IMR-90 (cell line): ENCODE results near the gene DDX41. TPM values are rescaled to one million over a fixed set of nuclear protein-coding genes. Genes with fewer than 3 reads are reported as not detected.

Experiments used
- ATAC-seq: fragments of 200-7000 bp; cut with Tn5 transposase; 2 replicates; pipeline ENCODE4 v1.9.1; 2020; ENCODE audit warnings: low read depth, mild to moderate bottlenecking, moderate library complexity
- BruUV-seq: library from RNA; stranded (reverse); fragments of 400-500 nt; replicated peaks from 2 replicates; lab custom pipeline; 2021; lab: Mats Ljungman, UMichigan
- CTCF ChIA-PET: fragments of 300-600 bp; formaldehyde crosslinking; extraction: SDS; loops from one replicate; lab custom pipeline; 2021; ENCODE audit warnings: antibody characterized with exemption; lab: Yijun Ruan, JAX
- POLR2A ChIA-PET: fragments of 300-600 bp; sonication (Branson Sonifier 250); formaldehyde crosslinking; loops from one replicate; lab custom pipeline; 2022; ENCODE audit warnings: antibody characterized with exemption; ENCODE audit not compliant: unreplicated experiment; lab: Charles Lee
- DNase-seq: peaks from one replicate; pipeline ENCODE4 v3.0.0; 2013
- H2AFZ ChIP-seq: replicated peaks from 2 replicates; pipeline ENCODE3; 2013; ENCODE audit warnings: low read length, mild to moderate bottlenecking; ENCODE audit not compliant: poor library complexity
- H2AK5ac ChIP-seq: 2 replicates; pipeline ENCODE4 v1.6.1; 2013; ENCODE audit warnings: low read depth, low read length, inconsistent platforms
- H2AK9ac ChIP-seq: replicated peaks from 2 replicates; pipeline ENCODE3; 2013; ENCODE audit warnings: mild to moderate bottlenecking, low read depth, low read length, moderate library complexity; ENCODE audit not compliant: poor library complexity
- H2BK120ac ChIP-seq: 2 replicates; pipeline ENCODE4 v1.6.1; 2013; ENCODE audit warnings: low read depth, low read length, inconsistent platforms
- H2BK15ac ChIP-seq: 3 replicates; pipeline ENCODE4 v1.6.1; 2013; ENCODE audit warnings: low read depth, low read length, inconsistent platforms
- H2BK20ac ChIP-seq: 2 replicates; pipeline ENCODE4 v1.6.1; 2013; ENCODE audit warnings: low read depth, mild to moderate bottlenecking, inconsistent platforms, low read length, moderate library complexity
- H2BK5ac ChIP-seq: 2 replicates; pipeline ENCODE4 v1.6.1; 2013; ENCODE audit warnings: mild to moderate bottlenecking, low read depth, low read length, inconsistent platforms; ENCODE audit not compliant: poor library complexity, severe bottlenecking
- H3K14ac ChIP-seq: replicated peaks from 2 replicates; pipeline ENCODE4 v1.6.1; 2013; ENCODE audit warnings: low read depth, low read length, inconsistent platforms
- H3K18ac ChIP-seq: 2 replicates; pipeline ENCODE4 v1.6.1; 2013; ENCODE audit warnings: low read depth, low read length, control low read depth
- H3K23ac ChIP-seq: 2 replicates; pipeline ENCODE4 v1.6.1; 2013; ENCODE audit warnings: low read depth, low read length, inconsistent platforms
- H3K27ac ChIP-seq: 2 replicates; pipeline ENCODE4 v1.5.1; 2013; ENCODE audit warnings: mild to moderate bottlenecking, control low read depth, low read length; ENCODE audit not compliant: insufficient read depth
- H3K27me3 ChIP-seq: 2 replicates; pipeline ENCODE4 v1.6.1; 2013; ENCODE audit warnings: low read length; ENCODE audit not compliant: control insufficient read depth, insufficient read depth
- H3K36me3 ChIP-seq: 2 replicates; pipeline ENCODE4 v1.6.1; 2013; ENCODE audit warnings: low read length, mixed read lengths; ENCODE audit not compliant: control insufficient read depth, insufficient read depth
- H3K4ac ChIP-seq: 2 replicates; pipeline ENCODE4 v1.6.1; 2013; ENCODE audit warnings: low read depth, low read length, inconsistent platforms
- H3K4me1 ChIP-seq: 2 replicates; pipeline ENCODE4 v1.6.1; 2013; ENCODE audit warnings: low read length, mixed read lengths; ENCODE audit not compliant: control insufficient read depth, insufficient read depth
- H3K4me2 ChIP-seq: 2 replicates; pipeline ENCODE4 v1.6.1; 2013; ENCODE audit warnings: low read depth, mild to moderate bottlenecking, control low read depth, low read length, moderate library complexity
- H3K4me3 ChIP-seq: 2 replicates; pipeline ENCODE4 v1.5.1; 2013; ENCODE audit warnings: low read depth, mild to moderate bottlenecking, control low read depth, low read length, moderate library complexity; ENCODE audit not compliant: insufficient read depth
- H3K56ac ChIP-seq: 2 replicates; pipeline ENCODE4 v1.6.1; 2013; ENCODE audit warnings: low read length, inconsistent platforms; ENCODE audit not compliant: insufficient read depth; ENCODE audit errors: extremely low read depth
- H3K79me1 ChIP-seq, 2 experiments: 2 replicates each; pipeline ENCODE4 v1.6.1; 2013; ENCODE audit warnings: low read length in 2 of 2, inconsistent platforms in 1 of 2, low read depth in 1 of 2
- H3K9ac ChIP-seq: 2 replicates; pipeline ENCODE4 v1.6.1; 2013; ENCODE audit warnings: low read depth, low read length, control low read depth
- H3K9me1 ChIP-seq: 2 replicates; pipeline ENCODE4 v1.6.1; 2013; ENCODE audit warnings: low read length, inconsistent platforms; ENCODE audit not compliant: insufficient read depth
- H3K9me3 ChIP-seq: 2 replicates; pipeline ENCODE4 v1.6.1; 2013; ENCODE audit warnings: low read length; ENCODE audit not compliant: control insufficient read depth, insufficient read depth
- H4K20me1 ChIP-seq: 2 replicates; pipeline ENCODE4 v1.6.1; 2013; ENCODE audit warnings: low read length, inconsistent platforms; ENCODE audit not compliant: insufficient read depth
- H4K5ac ChIP-seq: 2 replicates; pipeline ENCODE4 v1.6.1; 2013; ENCODE audit warnings: mild to moderate bottlenecking, low read depth, low read length, control low read depth
- H4K8ac ChIP-seq, 2 experiments: 2 replicates each; pipeline ENCODE4 v1.6.1; 2013; ENCODE audit warnings: low read depth in 2 of 2, low read length in 2 of 2, control low read depth in 1 of 2, inconsistent platforms in 1 of 2
- H4K91ac ChIP-seq: 2 replicates; pipeline ENCODE4 v1.6.1; 2013; ENCODE audit warnings: low read depth, low read length, inconsistent platforms; ENCODE audit not compliant: insufficient read depth
- BHLHE40 ChIP-seq: fragments of 150-350 bp; IDR thresholded peaks from 2 replicates; pipeline ENCODE4 v1.6.1; 2016; ENCODE audit warnings: mild to moderate bottlenecking, low read depth, low read length
- FOS ChIP-seq: fragments of 150-350 bp; IDR thresholded peaks from 2 replicates; pipeline ENCODE4 v1.6.1; 2016; ENCODE audit warnings: low read depth, low read length
- MAFK ChIP-seq: IDR thresholded peaks from 2 replicates; pipeline ENCODE4 v1.6.1; 2012; ENCODE audit warnings: low read depth, low read length, improper control_type of control experiment
- NFE2L2 ChIP-seq: fragments of 150-350 bp; IDR thresholded peaks from 2 replicates; pipeline ENCODE4 v1.6.1; 2016; ENCODE audit warnings: low read depth, mild to moderate bottlenecking, low read length
- POLR2A ChIP-seq: IDR thresholded peaks from 2 replicates; pipeline ENCODE4 v1.6.1; 2012; ENCODE audit warnings: mild to moderate bottlenecking, low read depth, low read length
- WGBS, 2 experiments: methylation state at CpG; one replicate each; pipeline versions ENCODE4 v1.1.5 to v1.1.7; 2013; ENCODE audit warnings: missing lambda C conversion rate in 2 of 2; ENCODE audit not compliant: insufficient read length in 1 of 2; ENCODE audit errors: extremely low coverage in 2 of 2; 5-methylcytosine and 5-hydroxymethylcytosine counted together
- dilution Hi-C: fragments of 300-500 bp; cut with HindIII; formaldehyde crosslinking; loops from one replicate; pipeline ENCODE4 v1.14.3; 2018; ENCODE audit warnings: low sequenced_read_pairs; ENCODE audit not compliant: unreplicated experiment
- in situ Hi-C: fragments of 300-500 bp; cut with MboI; formaldehyde crosslinking; loops from 3 replicates; pipeline ENCODE4 v1.14.3; 2019; ENCODE audit warnings: low sequenced_read_pairs, inconsistent platforms, mixed read lengths
- intact Hi-C: fragments of 100-400 bp; cut with micrococcal nuclease; formaldehyde crosslinking; loops from 2 replicates; pipeline ENCODE4 v1.10.0; 2022
- polyA plus RNA-seq, 3 experiments: library from polyadenylated mRNA; depleted of rRNA; stranded (reverse); fragments of >200 nt; gene quantifications; 2 replicates each; pipeline ENCODE4 v1.2.3, GENCODE V29; 2012; ENCODE audit warnings: low replicate concordance in 1 of 3
- total RNA-seq: library from RNA; depleted of rRNA; stranded (reverse); fragments of >200 nt; gene quantifications from 2 replicates; pipeline ENCODE4 v1.2.3, GENCODE V29; 2012

DDX41 gene
- total and polyA plus RNA-seq, 2 of the 4 experiments (the other 2 are of a cell fraction) = 130 to 170 TPM

GRCh38 chr5:177476531-177477233, 40.1 kb downstream of the DDX41 start:
- H2BK20ac ChIP-seq = no peak overlapping the region
- peaks cover 20% of the 10 kb centered on the region for H3K36me3 ChIP-seq
- CTCF ChIA-PET = no interaction called here
- H3K9me1 ChIP-seq = peaks cover 9% of the 10 kb centered on the region; the same call in 1 of the 2 replicates
- H2AK5ac ChIP-seq = 0 out of 2 replicates have a peak overlapping the region, but pooled peaks have one; percentile 8
- no peak overlapping the region for H2BK15ac ChIP-seq
- in situ Hi-C loops = no loop called here
- TF ChIP-seq FOS (no peak), MAFK (no peak), NFE2L2 (no peak), BHLHE40 (no peak), POLR2A (no peak)
- no peak overlapping the region for H3K27ac ChIP-seq
- no peak overlapping the region for H3K14ac ChIP-seq
- H3K4me2 ChIP-seq = no peak overlapping the region
- no peak overlapping the region for H3K9ac ChIP-seq
- no peaks in the 10 kb centered on the region for H3K27me3 ChIP-seq
- H3K23ac ChIP-seq = no peak overlapping the region
- peaks cover 0 to 16% of the 10 kb centered on the region in 2 experiments; a peak in 2 of 4 replicates for H3K79me1 ChIP-seq
- intact Hi-C loops = no loop called here
- BruUV-seq = no TSS peak
- H4K91ac ChIP-seq = no peak overlapping the region
- H4K5ac ChIP-seq = no peak overlapping the region
- H3K4me1 ChIP-seq = peaks cover 22% of the 10 kb centered on the region
- H3K18ac ChIP-seq = no peak overlapping the region
- peak overlapping the region; percentile 18 for H2AFZ ChIP-seq
- peak; percentile 2; the same call in 1 of the 2 replicates for ATAC-seq
- peak; percentile 68 for DNase-seq
- peaks cover 46% of the 10 kb centered on the region for H4K20me1 ChIP-seq
- no peak overlapping the region for H3K4me3 ChIP-seq
- WGBS, 2 experiments = no CpG with 5 or more reads among the region's 18 CpGs
- no peak overlapping the region for H2BK120ac ChIP-seq
- H3K9me3 ChIP-seq = no peaks in the 10 kb centered on the region
- no peak overlapping the region for H3K56ac ChIP-seq
- H2AK9ac ChIP-seq = no peak overlapping the region
- no peak overlapping the region for H4K8ac ChIP-seq
- no peak overlapping the region for H3K4ac ChIP-seq
- dilution Hi-C loops = no loop called here
- H2BK5ac ChIP-seq = no peak overlapping the region
- POLR2A ChIA-PET = interaction anchor here (1.0 kb wide), 1 partner anchor 16 kb away, joined by 3 read pairs; no protein-coding TSS in a partner anchor
